GM21423 (cell line): ENCODE results near the gene LIG3.
"Not testable (repeated sequence)": the region's sequence is repeated elsewhere in the genome, so short reads cannot be mapped to it uniquely, and the experiment has no call there.

Experiments used
- ATAC-seq: cut with Tn5 transposase; IDR thresholded peaks from one replicate; pipeline ENCODE4 v1.9.1; 2021; ENCODE audit warnings: mild to moderate bottlenecking, moderate library complexity; ENCODE audit not compliant: unreplicated experiment

Gene LIG3

GRCh38 chr17:34980353-34980680 is at the start of gene LIG3:
Gene LIG3 (plus strand): TSS chr17:34980512. CDS start chr17:34983006, 2,494 bp downstream.
- peak; percentile 77 for ATAC-seq

- not testable (repeated sequence) for ATAC-seq
Observed at GRCh38 chr17:34950780-34951179, 29.5 kb upstream of the LIG3 start.

GRCh38 chr17:34958438-34958837 is 21.9 kb upstream of the LIG3 start:
- no peak for ATAC-seq

- peak; percentile 92 for ATAC-seq
Observed at GRCh38 chr17:34961093-34961911, 19.0 kb upstream of the LIG3 start, which contains the start of the genes CCT6B and ZNF830. Gene CCT6B (minus strand): TSS chr17:34961460. CDS start chr17:34961393, 67 bp downstream. Gene ZNF830 (plus strand): TSS chr17:34961540. CDS start chr17:34961567, 27 bp downstream.

GRCh38 chr17:34974179-34974578 is 6.1 kb upstream of the LIG3 start:
- no peak for ATAC-seq

GRCh38 chr17:34974794-34975785 is 5.2 kb upstream of the LIG3 start:
- ATAC-seq = no peak

GRCh38 chr17:34979153-34979552 is 1.2 kb upstream of the LIG3 start:
- no peak for ATAC-seq

GRCh38 chr17:34979650-34980352 is 511 bp upstream of the LIG3 start:
- no peak for ATAC-seq

GRCh38 chr17:34980681-34981537 is 597 bp downstream of the LIG3 start:
- peak; percentile 78 for ATAC-seq

GRCh38 chr17:34981538-34982241 is 1.4 kb downstream of the LIG3 start:
- no peak for ATAC-seq

- ATAC-seq = no peak
Observed at GRCh38 chr17:34987232-34987631, 6.9 kb downstream of the LIG3 start.

- no peak for ATAC-seq
Observed at GRCh38 chr17:34988644-34989043, 8.3 kb downstream of the LIG3 start.

GRCh38 chr17:34989473-34989872 is 9.2 kb downstream of the LIG3 start:
- ATAC-seq = no peak

GRCh38 chr17:34990921-34991365 is 10.6 kb downstream of the LIG3 start:
- no peak for ATAC-seq

GRCh38 chr17:34991606-34992005 is 11.3 kb downstream of the LIG3 start:
- no peak for ATAC-seq

- no peak for ATAC-seq
Observed at GRCh38 chr17:34993031-34993430, 12.7 kb downstream of the LIG3 start.

GRCh38 chr17:34996422-34997285 is 16.3 kb downstream of the LIG3 start:
- no peak for ATAC-seq

GRCh38 chr17:34997355-34997862 is 17.1 kb downstream of the LIG3 start:
- ATAC-seq = no peak
